SK-N-SH (cell line): ENCODE results near the gene PHOSPHO1. TPM values are rescaled to one million over a fixed set of nuclear protein-coding genes. Genes with fewer than 3 reads are reported as not detected.

Experiments used
- CTCF ChIA-PET: fragments of 300-600, 350-600 bp; formaldehyde crosslinking; extraction: SDS; loops from one replicate; lab custom pipeline; 2021; lab: Yijun Ruan, JAX
- POLR2A ChIA-PET: fragments of 350-600 bp; sonication (Branson Sonifier 250); formaldehyde crosslinking; extraction: SDS; loops from one replicate; lab custom pipeline; 2020; ENCODE audit warnings: antibody characterized with exemption, inconsistent platforms; lab: Yijun Ruan, JAX
- DNase-seq: peaks from one replicate; pipeline ENCODE4 v3.0.0; 2012
- H2AFZ ChIP-seq: fragments of 200-600 bp; sonication (generic); 2 replicates; pipeline ENCODE4 v1.8.1; 2016; ENCODE audit warnings: antibody characterized with exemption, mild to moderate bottlenecking, low read depth
- H3F3A ChIP-seq: fragments of 200-600 bp; sonication (generic); replicated peaks from 2 replicates; pipeline ENCODE3; 2016; ENCODE audit warnings: antibody characterized with exemption, mild to moderate bottlenecking; ENCODE audit not compliant: insufficient read depth
- H3K27ac ChIP-seq, 2 experiments: fragments of 200-500 bp in 1 of 2; fragments of 200-600 bp in 1 of 2; sonication (Bioruptor generic) in 1 of 2; sonication (generic), shearing (Covaris generic) in 1 of 2; 2 replicates each; pipeline versions ENCODE4 v1.5.1 to v1.6.1; 2014 to 2016; ENCODE audit warnings: low read depth in 2 of 2, inconsistent platforms in 1 of 2, low read length in 1 of 2, mild to moderate bottlenecking in 1 of 2, mixed read lengths in 1 of 2
- H3K27me3 ChIP-seq: fragments of 200-600 bp; sonication (generic), shearing (Covaris generic); 2 replicates; pipeline ENCODE4 v1.6.1; 2016; ENCODE audit warnings: mixed run types; ENCODE audit not compliant: insufficient read depth
- H3K36me3 ChIP-seq, 2 experiments: fragments of 200-500 bp in 1 of 2; fragments of 200-600 bp in 1 of 2; sonication (Bioruptor generic) in 1 of 2; sonication (generic) in 1 of 2; replicated peaks in 1 of 2; 2 replicates each; pipeline versions ENCODE3 to v1.5.1; 2014 to 2016; ENCODE audit warnings: low read length in 1 of 2, mild to moderate bottlenecking in 1 of 2; ENCODE audit not compliant: insufficient read depth in 2 of 2, control insufficient read depth in 1 of 2
- H3K4me1 ChIP-seq, 2 experiments: fragments of 200-500 bp in 1 of 2; fragments of 200-600 bp in 1 of 2; sonication (Bioruptor generic) in 1 of 2; sonication (generic), shearing (Covaris generic) in 1 of 2; 2 replicates each; pipeline versions ENCODE4 v1.5.1 to v1.6.1; 2014 to 2016; ENCODE audit warnings: low read depth in 1 of 2, low read length in 1 of 2, mixed run types in 1 of 2; ENCODE audit not compliant: insufficient read depth in 2 of 2, control insufficient read depth in 1 of 2
- H3K4me2 ChIP-seq: fragments of 200-600 bp; sonication (generic), shearing (Covaris generic); 2 replicates; pipeline ENCODE4 v1.6.1; 2017; ENCODE audit warnings: mixed run types
- H3K4me3 ChIP-seq, 2 experiments: fragments of 200-500 bp in 1 of 2; fragments of 200-600 bp in 1 of 2; sonication (Bioruptor generic) in 1 of 2; sonication (generic), shearing (Covaris generic) in 1 of 2; 2 replicates each; pipeline versions ENCODE4 v1.5.1 to v1.8.1; 2014 to 2016; ENCODE audit warnings: low read depth in 2 of 2, inconsistent platforms in 1 of 2, low read length in 1 of 2, mild to moderate bottlenecking in 1 of 2, mixed read lengths in 1 of 2, moderate library complexity in 1 of 2
- H3K79me2 ChIP-seq: fragments of 200-600 bp; sonication (generic); 2 replicates; pipeline ENCODE4 v1.8.1; 2017; ENCODE audit warnings: mild to moderate bottlenecking; ENCODE audit not compliant: insufficient read depth
- H3K9ac ChIP-seq: fragments of 200-600 bp; sonication (generic); 2 replicates; pipeline ENCODE4 v1.6.1; 2017; ENCODE audit warnings: mixed run types
- H3K9me2 ChIP-seq: fragments of 200-600 bp; sonication (generic); 2 replicates; pipeline ENCODE4 v1.6.1; 2017; ENCODE audit warnings: mixed run types
- H3K9me3 ChIP-seq: fragments of 200-600 bp; sonication (generic); 2 replicates; pipeline ENCODE4 v1.6.1; 2017; ENCODE audit warnings: mixed run types, mild to moderate bottlenecking, moderate library complexity
- H4K20me1 ChIP-seq: fragments of 200-600 bp; sonication (generic); 2 replicates; pipeline ENCODE4 v1.6.1; 2017; ENCODE audit warnings: mild to moderate bottlenecking, mixed run types; ENCODE audit not compliant: insufficient read depth
- CHD2 ChIP-seq: fragments of 150-350 bp; IDR thresholded peaks from 2 replicates; pipeline ENCODE4 v1.6.1; 2018; ENCODE audit warnings: low read length; ENCODE audit not compliant: partially characterized antibody
- EP300 ChIP-seq, 2 experiments: IDR thresholded peaks; 2 replicates each; pipeline versions ENCODE4 v1.4.0 to v1.6.1; 2012; ENCODE audit warnings: borderline replicate concordance in 1 of 2, low read depth in 1 of 2, low read length in 1 of 2
- EZH2phosphoT487 ChIP-seq: fragments of 200-600 bp; sonication (generic); IDR thresholded peaks from 2 replicates; pipeline ENCODE4 v1.6.1; 2017; ENCODE audit warnings: low read depth, mixed run types, mild to moderate bottlenecking, antibody characterized with exemption, moderate library complexity, borderline replicate concordance
- FOXJ3 ChIP-seq: sonication (generic); formaldehyde crosslinking; IDR thresholded peaks from 2 replicates; pipeline ENCODE4 v1.5.1; 2020; ENCODE audit warnings: mild to moderate bottlenecking, missing genetic modification reagents
- MEF2A ChIP-seq: IDR thresholded peaks from 2 replicates; pipeline ENCODE4 v1.4.0; 2012; ENCODE audit warnings: low read depth, borderline replicate concordance
- MXI1 ChIP-seq: IDR thresholded peaks from 2 replicates; pipeline ENCODE4 v1.6.1; 2012; ENCODE audit warnings: mild to moderate bottlenecking, low read depth, low read length, improper control_type of control experiment
- NRF1 ChIP-seq: IDR thresholded peaks from 2 replicates; pipeline ENCODE4 v1.6.1; 2012; ENCODE audit warnings: low read depth, mild to moderate bottlenecking, low read length
- RAD21 ChIP-seq: IDR thresholded peaks from 2 replicates; pipeline ENCODE4 v1.6.1; 2012; ENCODE audit warnings: mild to moderate bottlenecking, low read length
- RCOR1 ChIP-seq: fragments of 150-350 bp; IDR thresholded peaks from 2 replicates; pipeline ENCODE4 v1.6.1; 2017; ENCODE audit warnings: antibody characterized with exemption, low read length
- RXRA ChIP-seq: IDR thresholded peaks from 2 replicates; pipeline ENCODE4 v1.4.0; 2012; ENCODE audit warnings: low read depth, mild to moderate bottlenecking, borderline replicate concordance
- SMC3 ChIP-seq: IDR thresholded peaks from 2 replicates; pipeline ENCODE4 v1.6.1; 2012; ENCODE audit warnings: low read depth, low read length, improper control_type of control experiment
- TAF1 ChIP-seq: IDR thresholded peaks from 2 replicates; pipeline ENCODE4 v1.6.1; 2012; ENCODE audit warnings: low read depth, mild to moderate bottlenecking, low read length, moderate library complexity, borderline replicate concordance
- TEAD4 ChIP-seq: IDR thresholded peaks from 2 replicates; pipeline ENCODE4 v1.4.0; 2012; ENCODE audit warnings: mild to moderate bottlenecking, borderline replicate concordance; ENCODE audit not compliant: insufficient read depth
- YY1 ChIP-seq: IDR thresholded peaks from 2 replicates; pipeline ENCODE4 v1.4.0; 2012; ENCODE audit warnings: low read depth, mild to moderate bottlenecking
- WGBS: methylation state at CpG from one replicate; pipeline ENCODE4 v1.1.6; 2017; ENCODE audit warnings: low lambda C conversion rate; 5-methylcytosine and 5-hydroxymethylcytosine counted together
- polyA plus RNA-seq, 3 experiments: library from polyadenylated mRNA; depleted of rRNA; stranded (reverse); fragments of >200 nt; gene quantifications; 2 replicates each; pipeline ENCODE4 v1.2.3, GENCODE V29; 2012
- TF ChIP-seq, protein P1 (sequence below): fragments of 200-600 bp; sonication (generic); IDR thresholded peaks from 2 replicates; pipeline ENCODE4 v1.6.1; 2017; ENCODE audit warnings: antibody characterized with exemption, mild to moderate bottlenecking, moderate library complexity
- TF ChIP-seq, protein P2 (sequence below): IDR thresholded peaks from 2 replicates; pipeline ENCODE4 v1.4.0; 2012; ENCODE audit warnings: low read depth, borderline replicate concordance
- TF ChIP-seq, protein P3 (sequence below): IDR thresholded peaks from 2 replicates; pipeline ENCODE4 v1.4.0; 2012; ENCODE audit warnings: low read depth

The PHOSPHO1 gene
- polyA plus RNA-seq, 1 of the 3 experiments (the other 2 are of a cell fraction): not detected

- H3K4me2 ChIP-seq: no peak overlapping the region
- H3K27me3 ChIP-seq: peaks cover 68% of the 10 kb centered on the region
- no peaks in the 10 kb centered on the region for H3K36me3 ChIP-seq
- no peaks in the 10 kb centered on the region for H3K79me2 ChIP-seq
- H2AFZ ChIP-seq: no peak overlapping the region
- WGBS: 1% methylated on average over 5 of the region's 5 CpGs
- POLR2A ChIA-PET: no interaction called here
- H3K9me2 ChIP-seq: no peaks in the 10 kb centered on the region
- CTCF ChIA-PET: interaction anchor here (0.6 to 8.6 kb wide), 55 partner anchors 8 to 815 kb away, joined by 3 to 105 read pairs (median 4); no protein-coding TSS in a partner anchor
- H3K4me1 ChIP-seq: peaks cover 0 to 9% of the 10 kb centered on the region in 2 experiments; a peak in 1 of 4 replicates
- H3K9me3 ChIP-seq: no peaks in the 10 kb centered on the region
- no peak overlapping the region for H3K27ac ChIP-seq
- H4K20me1 ChIP-seq: no peaks in the 10 kb centered on the region
- H3K9ac ChIP-seq: no peak overlapping the region
- H3F3A ChIP-seq: peaks cover 8% of the 10 kb centered on the region
- TF ChIP-seq, protein P1, sequence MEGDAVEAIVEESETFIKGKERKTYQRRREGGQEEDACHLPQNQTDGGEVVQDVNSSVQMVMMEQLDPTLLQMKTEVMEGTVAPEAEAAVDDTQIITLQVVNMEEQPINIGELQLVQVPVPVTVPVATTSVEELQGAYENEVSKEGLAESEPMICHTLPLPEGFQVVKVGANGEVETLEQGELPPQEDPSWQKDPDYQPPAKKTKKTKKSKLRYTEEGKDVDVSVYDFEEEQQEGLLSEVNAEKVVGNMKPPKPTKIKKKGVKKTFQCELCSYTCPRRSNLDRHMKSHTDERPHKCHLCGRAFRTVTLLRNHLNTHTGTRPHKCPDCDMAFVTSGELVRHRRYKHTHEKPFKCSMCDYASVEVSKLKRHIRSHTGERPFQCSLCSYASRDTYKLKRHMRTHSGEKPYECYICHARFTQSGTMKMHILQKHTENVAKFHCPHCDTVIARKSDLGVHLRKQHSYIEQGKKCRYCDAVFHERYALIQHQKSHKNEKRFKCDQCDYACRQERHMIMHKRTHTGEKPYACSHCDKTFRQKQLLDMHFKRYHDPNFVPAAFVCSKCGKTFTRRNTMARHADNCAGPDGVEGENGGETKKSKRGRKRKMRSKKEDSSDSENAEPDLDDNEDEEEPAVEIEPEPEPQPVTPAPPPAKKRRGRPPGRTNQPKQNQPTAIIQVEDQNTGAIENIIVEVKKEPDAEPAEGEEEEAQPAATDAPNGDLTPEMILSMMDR: peak; percentile 98
- TF ChIP-seq MEF2A (no peak), RAD21 (peak; percentile 72), EZH2phosphoT487 (no peak), EP300 (IDR thresholded peaks at IDR 0.05; ENCODE audit: borderline replicate concordance in 1 of 2, low read depth in 1 of 2, low read length in 1 of 2) (no peak), NRF1 (no peak), SMC3 (peak; percentile 80), MXI1 (no peak)
- TF ChIP-seq, protein P2, sequence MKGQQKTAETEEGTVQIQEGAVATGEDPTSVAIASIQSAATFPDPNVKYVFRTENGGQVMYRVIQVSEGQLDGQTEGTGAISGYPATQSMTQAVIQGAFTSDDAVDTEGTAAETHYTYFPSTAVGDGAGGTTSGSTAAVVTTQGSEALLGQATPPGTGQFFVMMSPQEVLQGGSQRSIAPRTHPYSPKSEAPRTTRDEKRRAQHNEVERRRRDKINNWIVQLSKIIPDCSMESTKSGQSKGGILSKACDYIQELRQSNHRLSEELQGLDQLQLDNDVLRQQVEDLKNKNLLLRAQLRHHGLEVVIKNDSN: no peak
- TF ChIP-seq, all 33 proteins: peak for 3
- peak; percentile 87 for DNase-seq
- H3K4me3 ChIP-seq: no peak overlapping the region
Observed at GRCh38 chr17:49227436-49228261, 2.9 kb downstream of the PHOSPHO1 start.

DNA sequence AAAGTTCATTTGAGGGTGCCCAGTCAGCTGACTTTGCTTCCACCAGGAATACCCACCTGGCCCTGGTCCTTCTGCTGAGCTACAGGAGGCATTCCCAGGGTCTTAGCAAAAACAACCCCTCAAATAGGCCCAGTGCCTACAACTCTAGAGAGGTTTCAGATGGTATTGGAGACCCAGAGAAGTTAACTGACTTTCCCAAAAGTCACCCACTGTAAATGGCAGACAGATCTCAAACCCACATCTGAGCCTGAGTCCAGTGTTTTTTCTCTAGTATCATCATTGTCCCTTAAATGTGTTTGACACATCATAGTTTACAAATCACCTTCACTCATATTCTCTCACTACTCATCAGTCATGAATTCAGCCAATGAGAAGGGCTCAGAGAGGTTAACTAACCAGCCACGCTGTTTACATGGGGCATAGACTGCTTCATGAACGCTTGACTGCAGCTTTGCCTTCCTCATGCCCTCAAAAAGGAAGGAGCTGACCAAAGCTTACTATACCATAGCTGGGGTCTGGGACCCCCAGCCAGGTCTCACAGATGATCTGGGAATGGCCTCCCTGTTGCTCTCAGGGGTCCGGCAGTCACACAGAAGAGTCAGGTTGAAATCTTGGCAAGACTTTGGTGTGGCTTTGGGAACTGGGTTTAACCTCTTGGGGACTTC is 3.7 kb downstream of the PHOSPHO1 start:
- H3K27ac ChIP-seq: no peak overlapping the region
- no peak overlapping the region for H3K4me2 ChIP-seq
- 37% methylated on average over 3 of the region's 3 CpGs for WGBS
- ChIA-PET POLR2A (no interaction called here), CTCF (interaction anchor here (0.6 to 8.6 kb wide), 47 partner anchors 9 to 814 kb away, joined by 3 to 105 read pairs (median 4); no protein-coding TSS in a partner anchor)
- H2AFZ ChIP-seq: no peak overlapping the region
- no peak for DNase-seq
- H3K9me2 ChIP-seq: no peaks in the 10 kb centered on the region
- H3K4me1 ChIP-seq: peaks cover 0 to 9% of the 10 kb centered on the region in 2 experiments; a peak in 1 of 4 replicates
- no peaks in the 10 kb centered on the region for H4K20me1 ChIP-seq
- peaks cover 68% of the 10 kb centered on the region for H3K27me3 ChIP-seq
- H3K4me3 ChIP-seq: no peak overlapping the region
- H3K9me3 ChIP-seq: no peaks in the 10 kb centered on the region
- no peaks in the 10 kb centered on the region for H3K79me2 ChIP-seq
- no peaks in the 10 kb centered on the region for H3K36me3 ChIP-seq
- H3K9ac ChIP-seq: no peak overlapping the region
- H3F3A ChIP-seq: peaks cover 9% of the 10 kb centered on the region
- TF ChIP-seq, protein P2: no peak
- TF ChIP-seq RXRA (no peak), SMC3 (no peak), TAF1 (no peak), EZH2phosphoT487 (no peak), MEF2A (no peak), CHD2 (no peak), FOXJ3 (CRISPR knock-in tag) (no peak), RCOR1 (no peak), RAD21 (no peak), YY1 (no peak), TEAD4 (no peak)
- TF ChIP-seq, protein P1: no peak
- TF ChIP-seq, protein P3, sequence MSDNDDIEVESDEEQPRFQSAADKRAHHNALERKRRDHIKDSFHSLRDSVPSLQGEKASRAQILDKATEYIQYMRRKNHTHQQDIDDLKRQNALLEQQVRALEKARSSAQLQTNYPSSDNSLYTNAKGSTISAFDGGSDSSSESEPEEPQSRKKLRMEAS: no peak
